Mucosa of descending colon (tissue), 3 donors: ENCODE measurements around the gene CAPZA1. TPM values are rescaled to one million over a fixed set of nuclear protein-coding genes. Genes with fewer than 3 reads are reported as not detected.

ENCODE experiments used
- ATAC-seq: fragments of 200-7000 bp; cut with Tn5 transposase; one replicate; pipeline ENCODE4 v1.9.1; 2020; ENCODE audit warnings: mild to moderate bottlenecking, moderate library complexity
- DNase-seq, 3 donors: peaks; one replicate each; pipeline ENCODE4 v3.0.0-alpha.2; 2020
- H3K36me3 ChIP-seq: fragments of 200-600 bp; one replicate; pipeline ENCODE4 v1.8.0; 2021; ENCODE audit warnings: low read depth, mild to moderate bottlenecking
- H3K4me1 ChIP-seq: fragments of 200-600 bp; one replicate; pipeline ENCODE4 v1.8.0; 2021; ENCODE audit warnings: low read depth, mild to moderate bottlenecking
- H3K4me3 ChIP-seq: fragments of 200-600 bp; one replicate; pipeline ENCODE4 v1.8.0; 2021; ENCODE audit warnings: mild to moderate bottlenecking
- H3K9me3 ChIP-seq: fragments of 200-600 bp; one replicate; pipeline ENCODE4 v1.8.0; 2021; ENCODE audit warnings: mild to moderate bottlenecking
- intact Hi-C, 2 donors: fragments of 100-400 bp; cut with DNase I in 1 of 2; cut with micrococcal nuclease in 1 of 2; formaldehyde crosslinking; loops; one replicate each; pipeline versions ENCODE4 v1.11.0 to v1.11.1; 2022; cut with DNase I, micrococcal nuclease
- total RNA-seq, 3 donors: library from RNA; stranded (reverse); fragmentation: NEBNext Ultra II Directional in 2 of 3; extraction: Animal tissue kit (Norgen Biotek cat#: 25700) in 2 of 3; gene quantifications; one replicate each; pipeline versions ENCODE4 v1.2.1 to v1.2.4, GENCODE V29; 2021 to 2023
- TF ChIP-seq, protein P1 (sequence below): fragments of 200-600 bp; IDR thresholded peaks from one replicate; pipeline ENCODE4 v1.8.0; 2022; ENCODE audit warnings: antibody characterized with exemption, mild to moderate bottlenecking
- donor health status: DM: no; HTN: no; CAD: no; lungs with moderate emphysema.
- donor health status: DM: no; HTN: no; CAD: no.
- donor health status: DM: no; HTN: yes; CAD: no.

Gene CAPZA1
- total RNA-seq, 3 donors from 2014 or later, result 106 to 175 (median 156) TPM

DNA sequence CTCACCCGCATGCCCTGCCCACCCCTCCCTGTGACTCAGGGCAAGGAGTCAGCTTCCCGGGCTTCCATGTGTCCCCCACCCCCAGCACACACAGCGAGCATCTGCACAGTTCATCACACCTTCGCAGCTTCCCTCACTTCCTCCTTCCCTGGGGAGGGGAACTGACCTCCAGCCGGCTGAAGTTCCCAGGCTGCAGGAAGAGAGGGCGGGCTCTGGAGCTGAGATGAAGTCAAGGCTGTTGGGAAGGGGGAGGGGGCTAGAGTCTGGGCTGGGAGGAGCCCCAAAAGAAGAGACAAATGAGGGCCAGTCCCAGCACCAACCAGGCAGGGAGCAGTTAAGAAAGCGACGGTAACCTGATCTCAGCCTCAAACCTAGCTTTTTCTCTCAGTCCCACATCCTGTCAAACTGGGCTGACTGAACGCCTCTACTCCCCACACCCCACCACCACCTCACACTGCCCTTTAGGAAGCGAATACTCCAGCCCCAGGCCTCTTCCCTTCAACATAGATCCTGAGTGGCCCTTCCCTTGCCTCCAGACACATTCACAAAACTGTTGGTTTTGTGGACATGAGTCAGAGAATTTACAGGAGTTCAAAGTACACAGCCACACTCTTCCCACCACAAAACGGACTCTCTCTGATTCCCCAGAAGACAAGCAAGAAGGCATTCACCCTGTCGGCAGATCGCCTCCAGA lies 85.4 kb downstream of the CAPZA1 start:
- ATAC-seq (peak; percentile 71), DNase-seq (peak; percentile 84 to 90 (median 84))
- TF ChIP-seq, protein P1, sequence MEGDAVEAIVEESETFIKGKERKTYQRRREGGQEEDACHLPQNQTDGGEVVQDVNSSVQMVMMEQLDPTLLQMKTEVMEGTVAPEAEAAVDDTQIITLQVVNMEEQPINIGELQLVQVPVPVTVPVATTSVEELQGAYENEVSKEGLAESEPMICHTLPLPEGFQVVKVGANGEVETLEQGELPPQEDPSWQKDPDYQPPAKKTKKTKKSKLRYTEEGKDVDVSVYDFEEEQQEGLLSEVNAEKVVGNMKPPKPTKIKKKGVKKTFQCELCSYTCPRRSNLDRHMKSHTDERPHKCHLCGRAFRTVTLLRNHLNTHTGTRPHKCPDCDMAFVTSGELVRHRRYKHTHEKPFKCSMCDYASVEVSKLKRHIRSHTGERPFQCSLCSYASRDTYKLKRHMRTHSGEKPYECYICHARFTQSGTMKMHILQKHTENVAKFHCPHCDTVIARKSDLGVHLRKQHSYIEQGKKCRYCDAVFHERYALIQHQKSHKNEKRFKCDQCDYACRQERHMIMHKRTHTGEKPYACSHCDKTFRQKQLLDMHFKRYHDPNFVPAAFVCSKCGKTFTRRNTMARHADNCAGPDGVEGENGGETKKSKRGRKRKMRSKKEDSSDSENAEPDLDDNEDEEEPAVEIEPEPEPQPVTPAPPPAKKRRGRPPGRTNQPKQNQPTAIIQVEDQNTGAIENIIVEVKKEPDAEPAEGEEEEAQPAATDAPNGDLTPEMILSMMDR, result no peak
- intact Hi-C loops, result loop anchor here in 1 of 2 donors (5.0 kb wide), 1 partner anchor 313 kb away; no protein-coding TSS in a partner anchor
- H3K4me3 ChIP-seq, result peak overlapping the region; percentile 5
- H3K9me3 ChIP-seq, result no peaks in the 10 kb centered on the region
- no peaks in the 10 kb centered on the region for H3K36me3 ChIP-seq
- H3K4me1 ChIP-seq, result peaks cover 51% of the 10 kb centered on the region

DNA sequence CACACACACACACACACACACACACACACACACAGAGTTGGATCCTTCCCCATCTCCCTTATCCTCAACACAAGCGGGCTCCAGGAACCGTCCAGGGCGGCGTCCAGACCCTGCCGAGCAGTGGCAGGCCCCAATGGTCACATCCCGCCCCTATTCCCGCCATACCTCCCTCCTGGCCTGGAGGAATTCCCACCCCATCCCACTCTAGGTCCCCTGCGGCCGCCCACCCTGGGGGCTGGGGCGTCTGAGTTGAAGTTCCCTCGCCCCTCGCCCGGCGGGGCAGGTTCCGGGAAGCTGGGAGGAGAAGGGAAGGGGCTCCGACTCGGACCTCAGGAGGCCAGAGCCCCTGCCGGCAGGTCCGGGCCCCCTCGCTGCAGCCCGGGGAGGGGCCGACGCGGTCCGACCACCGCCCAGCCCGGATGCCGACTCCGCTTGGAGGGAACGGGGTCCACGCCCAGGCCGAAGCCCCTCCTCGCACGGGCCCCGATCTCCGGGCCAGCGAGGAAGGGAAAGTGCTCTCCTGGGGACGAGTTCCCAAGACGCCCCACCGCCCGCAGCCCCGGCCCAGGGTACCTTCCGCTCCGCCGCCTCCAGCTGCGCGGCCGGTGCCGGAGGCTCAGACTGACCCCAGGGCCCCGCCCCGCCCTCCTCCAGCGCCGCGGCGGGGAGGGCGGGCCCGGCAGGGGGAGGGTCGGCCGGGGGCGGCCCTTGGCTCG lies 87.0 kb downstream of the CAPZA1 start, which contains the start of gene RHOC:
Gene RHOC (minus strand): TSS at position 623 of the 716 bp plus-strand sequence. CDS start 3,328 bp downstream, outside the sequence.
- H3K9me3 ChIP-seq, result no peaks in the 10 kb centered on the region
- H3K4me1 ChIP-seq, result peaks cover 36% of the 10 kb centered on the region
- ATAC-seq (peak; percentile 78), DNase-seq (peak; percentile 75 to 86 (median 85))
- peak within 1 kb of the TSS; percentile 94 for H3K4me3 ChIP-seq
- TF ChIP-seq, protein P1, result no peak
- intact Hi-C loops, result loop anchor here in 1 of 2 donors (5.0 kb wide), 1 partner anchor 314 kb away; no protein-coding TSS in a partner anchor
- no peaks in the 10 kb centered on the region for H3K36me3 ChIP-seq

DNA sequence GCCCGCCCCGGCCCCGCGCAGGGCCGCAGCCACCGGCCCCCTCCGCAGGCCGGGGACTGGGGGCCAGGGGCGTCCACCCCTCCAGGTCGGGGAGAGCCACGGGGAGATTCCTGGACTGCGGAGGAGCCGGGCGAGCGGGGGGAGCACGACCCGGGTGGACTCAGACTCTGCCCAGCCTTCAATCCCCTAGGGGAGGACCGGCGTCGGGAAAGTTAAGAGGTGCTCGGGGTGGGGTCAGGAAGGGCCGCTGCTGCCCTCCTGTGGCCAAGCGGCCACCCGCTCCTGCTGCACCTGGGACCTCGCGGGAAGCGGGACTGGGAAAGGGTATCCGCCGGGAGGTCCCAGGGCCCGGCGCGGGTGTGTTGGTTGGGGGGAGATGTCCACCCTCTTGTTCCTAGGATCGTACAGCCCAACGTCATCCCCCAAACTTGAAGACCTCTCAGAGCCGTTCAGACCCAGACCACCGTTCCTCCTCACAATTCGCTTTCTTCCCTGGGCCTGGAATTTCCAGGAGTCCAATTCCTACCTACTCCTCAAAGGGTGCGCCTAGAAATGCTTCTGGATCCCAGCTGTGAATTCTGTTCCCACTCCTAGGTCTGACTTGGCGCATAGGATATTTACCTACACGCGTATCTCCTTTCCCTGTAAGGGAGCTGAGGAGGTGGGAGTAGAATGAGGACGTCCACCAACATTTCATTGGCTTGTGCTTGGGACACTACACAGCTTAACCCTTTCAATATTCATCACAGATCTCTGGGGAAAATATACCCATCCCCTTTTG lies 87.8 kb downstream of the CAPZA1 start:
- ATAC-seq, result peak; percentile 76
- Histone ChIP-seq H3K9me3 (no peaks in the 10 kb centered on the region), H3K4me3 (peak overlapping the region; percentile 94), H3K4me1 (peaks cover 32% of the 10 kb centered on the region), H3K36me3 (no peaks in the 10 kb centered on the region)
- intact Hi-C loops, result loop anchor here in 1 of 2 donors (5.0 kb wide), 1 partner anchor 315 kb away; no protein-coding TSS in a partner anchor
- TF ChIP-seq, protein P1, result peak; percentile 88
- DNase-seq, result peak; percentile 92

DNA sequence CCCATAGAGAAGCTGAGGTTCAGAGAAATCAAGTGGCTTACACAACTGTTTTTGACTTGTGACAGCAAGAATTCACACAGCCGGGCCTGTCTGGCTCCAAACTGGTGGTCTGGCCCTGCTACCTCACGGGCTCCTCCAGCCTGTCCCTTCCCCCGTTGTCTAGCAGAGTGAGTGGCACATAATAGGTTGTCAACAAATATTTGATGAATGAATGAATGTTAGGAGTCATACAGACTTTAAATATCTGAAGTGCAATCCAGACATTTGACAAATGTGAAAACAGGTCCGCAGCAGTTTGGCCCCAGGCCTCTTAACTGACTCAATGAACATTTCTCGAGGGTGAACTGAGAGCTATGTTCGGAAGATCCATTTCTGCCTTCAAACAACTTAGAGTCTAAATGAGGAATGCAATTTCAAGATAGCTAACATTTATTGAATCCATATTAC lies 88.4 kb downstream of the CAPZA1 start:
- no peak overlapping the region for H3K4me3 ChIP-seq

More for the DNA sequence above, 88.4 kb downstream of the CAPZA1 start:
- Histone ChIP-seq H3K4me1 (peaks cover 32% of the 10 kb centered on the region), H3K36me3 (no peaks in the 10 kb centered on the region), H3K9me3 (no peaks in the 10 kb centered on the region)
- intact Hi-C loops, result loop anchor here in 1 of 2 donors (5.0 kb wide), 1 partner anchor 316 kb away; no protein-coding TSS in a partner anchor
- TF ChIP-seq, protein P1, result no peak
- DNase-seq (no peak), ATAC-seq (no peak)
